ENCODE data around the gene DOCK4.

DOCK4 gene

GRCh38 chr7:112025556-112025955 is 180.6 kb downstream of the DOCK4 start:
- no peak for TF ChIP-seq ZFX (IDR thresholded peaks at IDR 0.05)
- TF ChIP-seq CTCF (conservative IDR thresholded peaks at IDR 0.05): no peak
- H3K27ac ChIP-seq: no peak overlapping the region

- no peak overlapping the region for H3K27ac ChIP-seq
- TF ChIP-seq CTCF (conservative IDR thresholded peaks at IDR 0.05) (no peak), ZFX (IDR thresholded peaks at IDR 0.05) (no peak)
Measured at GRCh38 chr7:112023786-112024185, 182.4 kb downstream of the DOCK4 start.

GRCh38 chr7:112023282-112023681 is 182.9 kb downstream of the DOCK4 start:
- TF ChIP-seq CTCF (conservative IDR thresholded peaks at IDR 0.05) (no peak), ZFX (IDR thresholded peaks at IDR 0.05) (no peak)
- no peak overlapping the region for H3K27ac ChIP-seq

GRCh38 chr7:112022128-112022527 is 184.1 kb downstream of the DOCK4 start:
- TF ChIP-seq CTCF (conservative IDR thresholded peaks at IDR 0.05) (no peak), ZFX (IDR thresholded peaks at IDR 0.05) (no peak)
- H3K27ac ChIP-seq: no peak overlapping the region

- H3K27ac ChIP-seq: no peak overlapping the region
- TF ChIP-seq ZFX (IDR thresholded peaks at IDR 0.05) (no peak), CTCF (conservative IDR thresholded peaks at IDR 0.05) (no peak)
Measured at GRCh38 chr7:112021379-112022044, 184.7 kb downstream of the DOCK4 start.

GRCh38 chr7:112020800-112021199 is 185.4 kb downstream of the DOCK4 start:
- no peak overlapping the region for H3K27ac ChIP-seq
- no peak for TF ChIP-seq ZFX (IDR thresholded peaks at IDR 0.05)
- TF ChIP-seq CTCF (conservative IDR thresholded peaks at IDR 0.05): no peak

GRCh38 chr7:112019932-112020331 is 186.3 kb downstream of the DOCK4 start:
- no peak for TF ChIP-seq CTCF (conservative IDR thresholded peaks at IDR 0.05)
- no peak for TF ChIP-seq ZFX (IDR thresholded peaks at IDR 0.05)
- H3K27ac ChIP-seq: no peak overlapping the region

Data from C4-2B (cell line).